Epithelial cell of proximal tubule (primary cell): ENCODE data around the gene PCYOX1L. TPM values are rescaled to one million over a fixed set of nuclear protein-coding genes. Genes with fewer than 3 reads are reported as not detected.

Experiments
- DNase-seq: peaks from one replicate; pipeline ENCODE4 v3.0.0-alpha.2; 2011; ENCODE audit warnings: low read depth
- H3K4me3 ChIP-seq: 2 replicates; pipeline ENCODE4 v1.5.1; 2011; ENCODE audit warnings: low read depth, mild to moderate bottlenecking, low read length
- total RNA-seq: library from RNA; depleted of rRNA; stranded (reverse); fragments of >200 nt; gene quantifications from 2 replicates; pipeline ENCODE4 v1.2.3, GENCODE V29; 2015
- TF ChIP-seq, protein P1 (sequence below): conservative IDR thresholded peaks from 2 replicates; pipeline ENCODE4 v1.5.1; 2012; ENCODE audit warnings: low read depth, mild to moderate bottlenecking, low read length

PCYOX1L gene
- total RNA-seq, 1 donor from 2014 or later: 7.1 TPM

DNA sequence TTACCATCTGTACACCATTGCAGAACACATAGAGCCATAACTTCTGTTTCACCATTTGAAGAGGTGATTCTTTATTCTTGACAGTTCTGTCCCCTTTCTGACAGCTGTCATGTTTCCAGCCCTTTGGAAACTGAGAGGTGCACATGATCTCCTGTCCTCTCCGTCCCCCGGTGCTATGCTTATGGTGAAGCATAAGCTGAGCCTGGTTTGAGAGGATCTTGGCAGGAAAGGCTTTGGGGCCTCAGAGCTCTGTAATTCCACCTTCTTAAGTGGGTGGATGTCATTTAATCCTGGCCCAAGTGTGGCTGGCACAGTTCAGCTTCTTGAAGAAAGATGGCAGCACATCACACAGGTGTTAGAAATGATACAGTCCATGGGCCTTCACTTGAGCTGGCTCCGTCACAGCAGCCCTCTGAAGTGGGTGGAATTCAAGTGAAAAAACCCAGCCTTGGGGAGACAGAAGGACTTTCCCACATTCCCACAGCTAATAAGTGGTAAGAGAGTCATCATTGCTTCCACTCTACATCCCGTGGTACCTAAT is 43.2 kb upstream of the PCYOX1L start:
- H3K4me3 ChIP-seq: no peak overlapping the region
- TF ChIP-seq, protein P1, sequence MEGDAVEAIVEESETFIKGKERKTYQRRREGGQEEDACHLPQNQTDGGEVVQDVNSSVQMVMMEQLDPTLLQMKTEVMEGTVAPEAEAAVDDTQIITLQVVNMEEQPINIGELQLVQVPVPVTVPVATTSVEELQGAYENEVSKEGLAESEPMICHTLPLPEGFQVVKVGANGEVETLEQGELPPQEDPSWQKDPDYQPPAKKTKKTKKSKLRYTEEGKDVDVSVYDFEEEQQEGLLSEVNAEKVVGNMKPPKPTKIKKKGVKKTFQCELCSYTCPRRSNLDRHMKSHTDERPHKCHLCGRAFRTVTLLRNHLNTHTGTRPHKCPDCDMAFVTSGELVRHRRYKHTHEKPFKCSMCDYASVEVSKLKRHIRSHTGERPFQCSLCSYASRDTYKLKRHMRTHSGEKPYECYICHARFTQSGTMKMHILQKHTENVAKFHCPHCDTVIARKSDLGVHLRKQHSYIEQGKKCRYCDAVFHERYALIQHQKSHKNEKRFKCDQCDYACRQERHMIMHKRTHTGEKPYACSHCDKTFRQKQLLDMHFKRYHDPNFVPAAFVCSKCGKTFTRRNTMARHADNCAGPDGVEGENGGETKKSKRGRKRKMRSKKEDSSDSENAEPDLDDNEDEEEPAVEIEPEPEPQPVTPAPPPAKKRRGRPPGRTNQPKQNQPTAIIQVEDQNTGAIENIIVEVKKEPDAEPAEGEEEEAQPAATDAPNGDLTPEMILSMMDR: peak; percentile 7
- DNase-seq: no peak

DNA sequence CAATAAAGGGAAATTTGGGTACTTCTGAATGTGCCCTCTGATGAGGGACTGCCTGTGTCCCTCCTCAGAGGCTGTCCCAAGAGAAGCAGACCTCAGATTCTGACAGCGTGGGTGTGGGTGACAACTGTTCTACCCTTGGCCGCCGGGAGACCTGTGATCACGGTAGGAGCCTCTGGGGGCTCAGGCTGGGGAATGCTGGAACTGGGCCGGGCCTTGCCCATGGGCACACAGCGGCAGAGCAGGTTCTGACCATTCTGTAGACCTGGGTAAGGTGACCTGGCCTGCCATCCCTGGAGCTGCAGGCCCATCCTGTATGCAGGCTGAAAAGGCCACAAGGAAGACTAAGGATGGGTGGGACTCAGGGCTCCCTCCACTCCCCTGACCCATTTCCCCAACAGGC is 42.1 kb upstream of the PCYOX1L start:
- TF ChIP-seq, protein P1: no peak
- no peak overlapping the region for H3K4me3 ChIP-seq
- no peak for DNase-seq

DNA sequence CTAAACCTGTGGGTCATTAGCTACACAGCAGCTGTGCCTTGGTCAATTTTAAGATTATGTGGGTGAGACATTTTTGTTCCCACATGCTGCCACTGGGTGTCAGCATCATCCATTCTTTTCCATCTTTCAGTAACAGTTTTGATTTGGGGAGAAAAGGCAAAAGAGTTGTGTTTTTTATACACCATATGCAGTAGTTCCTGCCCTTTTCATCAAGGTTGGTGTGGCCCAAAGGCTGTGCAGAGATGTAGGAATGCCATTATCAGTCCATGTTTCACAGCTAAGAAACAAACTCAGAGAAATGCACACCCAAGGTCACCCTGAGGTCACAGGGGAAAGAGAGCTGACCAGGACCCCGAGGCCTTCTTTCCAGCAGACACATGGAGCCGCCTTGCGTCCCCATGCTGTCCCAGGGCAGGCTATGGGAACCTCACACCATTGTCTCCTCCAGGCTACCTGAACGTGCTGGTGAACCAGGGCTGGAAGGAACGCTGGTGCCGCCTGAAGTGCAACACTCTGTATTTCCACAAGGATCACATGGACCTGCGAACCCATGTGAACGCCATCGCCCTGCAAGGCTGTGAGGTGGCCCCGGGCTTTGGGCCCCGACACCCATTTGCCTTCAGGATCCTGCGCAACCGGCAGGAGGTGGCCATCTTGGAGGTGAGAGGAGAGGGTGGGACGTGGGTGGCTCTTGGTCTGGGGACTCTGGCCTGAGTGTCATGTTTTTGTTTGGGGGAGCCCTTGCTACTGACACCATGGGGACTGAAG is 40.4 kb upstream of the PCYOX1L start:
- TF ChIP-seq, protein P1: peak; percentile 76
- no peak for DNase-seq

DNA sequence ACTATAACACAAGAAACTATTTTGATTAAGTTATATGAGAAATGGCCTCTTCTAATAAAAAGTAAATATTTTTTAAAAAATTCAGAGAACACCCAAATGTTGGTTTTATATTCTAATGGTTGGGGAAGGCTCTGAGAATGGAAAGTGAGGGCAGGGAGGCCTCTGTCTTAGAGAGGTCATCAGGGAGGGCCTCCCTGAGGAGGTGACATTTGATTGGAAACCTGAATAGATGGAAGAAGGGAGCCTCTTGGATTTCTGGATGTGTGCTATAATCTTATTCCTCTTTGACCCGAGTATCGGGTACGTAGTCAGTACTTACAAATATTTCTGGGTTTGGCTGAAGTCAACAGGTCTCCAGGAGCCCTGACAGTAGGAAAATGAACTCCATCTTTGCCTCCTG is 38.7 kb upstream of the PCYOX1L start:
- TF ChIP-seq, protein P1: no peak

More for the DNA sequence above, 40.4 kb upstream of the PCYOX1L start:
- H3K4me3 ChIP-seq: no peak overlapping the region

DNA sequence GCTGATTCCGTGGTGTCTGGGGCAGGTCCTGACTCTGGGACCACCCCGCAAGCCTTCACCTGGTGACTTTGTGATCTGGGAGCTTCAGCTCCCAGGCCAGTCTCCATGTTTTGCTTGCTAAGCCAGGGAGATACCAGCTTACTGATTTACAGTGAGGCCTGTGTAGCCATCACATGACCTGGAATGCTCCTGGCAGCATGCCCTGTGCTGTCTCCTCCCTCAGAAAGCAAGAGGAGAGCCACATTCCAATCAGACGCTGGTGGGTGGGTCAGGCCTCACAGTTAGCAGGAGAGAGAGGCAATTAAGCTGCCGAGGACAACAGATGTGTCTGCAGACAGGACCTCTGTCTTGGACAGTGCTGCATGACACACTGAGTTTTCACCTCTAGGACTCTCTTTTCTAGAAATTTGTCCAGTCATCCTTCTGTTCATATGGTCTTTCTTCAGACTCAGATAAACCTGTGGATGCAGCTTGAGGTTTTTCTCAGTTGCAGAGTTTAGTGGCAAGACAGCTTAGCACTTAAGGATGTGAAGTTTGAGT is 37.0 kb upstream of the PCYOX1L start:
- DNase-seq: peak; percentile 84
- H3K4me3 ChIP-seq: no peak overlapping the region
- TF ChIP-seq, protein P1: no peak

More for the DNA sequence above, 38.7 kb upstream of the PCYOX1L start:
- no peak for DNase-seq
- no peak overlapping the region for H3K4me3 ChIP-seq

DNA sequence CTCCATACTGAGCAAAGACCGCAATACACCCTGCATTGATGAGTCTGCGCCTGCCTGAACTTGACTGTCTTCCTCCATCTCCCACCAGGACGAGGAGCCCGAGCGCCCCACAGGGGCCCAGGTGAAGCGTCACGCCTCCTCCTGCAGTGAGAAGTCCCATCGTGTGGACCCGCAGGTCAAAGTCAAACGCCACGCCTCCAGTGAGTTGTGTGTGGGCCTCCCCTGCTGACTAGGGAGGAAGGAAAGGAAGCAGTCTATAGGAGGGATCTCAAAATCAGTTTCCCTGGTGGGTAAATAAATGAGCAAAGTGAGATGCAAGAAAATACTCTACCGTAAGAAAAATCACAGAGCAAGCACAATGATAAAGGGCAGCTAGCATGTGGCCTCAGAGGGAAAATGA is 35.3 kb upstream of the PCYOX1L start:
- H3K4me3 ChIP-seq: no peak overlapping the region
- TF ChIP-seq, protein P1: no peak
- no peak for DNase-seq

DNA sequence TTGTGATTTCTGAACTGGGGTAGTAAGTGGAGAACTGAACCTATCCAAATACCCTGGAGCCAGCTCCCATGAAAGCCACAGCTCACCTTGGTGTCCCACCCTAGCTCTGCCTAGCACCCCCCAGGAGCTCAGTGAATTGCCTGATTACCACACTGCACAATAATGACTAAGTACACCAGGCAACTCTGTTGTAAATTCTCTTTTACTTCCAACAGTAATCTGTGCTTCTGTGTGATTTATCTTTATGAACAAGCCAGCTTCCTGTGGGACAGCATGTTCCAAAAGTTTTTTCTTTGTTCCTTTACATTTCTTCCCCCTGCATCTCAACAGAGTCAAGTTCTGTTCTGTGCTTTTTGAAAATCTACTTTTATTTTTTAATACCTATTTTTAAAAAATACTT is 34.6 kb upstream of the PCYOX1L start:
- no peak overlapping the region for H3K4me3 ChIP-seq
- no peak for DNase-seq
- TF ChIP-seq, protein P1: no peak
